Stimulated activated effector memory CD8-positive, alpha-beta T cell treated with anti-CD3 and anti-CD28 coated beads, Interleukin-12 subunit alpha, Interleukin-12 subunit beta, amount 100 ng/mL, for 72 hours (primary cell): Measurements from ENCODE around the gene C11orf98.
A peak's percentile ranks its signal among the peaks of the same experiment; 100 is the strongest.
"Not testable (repeated sequence)": the region's sequence is repeated elsewhere in the genome, so short reads cannot be mapped to it uniquely, and the experiment has no call there.

Source experiments
- ATAC-seq: fragments of 150-1000 bp; cut with Tn5 transposase; 2 replicates; pipeline ENCODE4 v1.10.0; 2021
- DNase-seq, 2 donors: peaks; one replicate each; pipeline ENCODE4 v3.0.0; 2021 to 2022; ENCODE audit warnings: low spot score in 2 of 2
- H3K27ac Mint-ChIP-seq: one replicate; pipeline ENCODE4 v1.8.0; 2022; ENCODE audit warnings: mild to moderate bottlenecking, mixed read lengths
- H3K36me3 Mint-ChIP-seq: one replicate; pipeline ENCODE4 v1.8.0; 2022; ENCODE audit warnings: mild to moderate bottlenecking, mixed read lengths
- H3K4me1 Mint-ChIP-seq: one replicate; pipeline ENCODE4 v1.8.0; 2022; ENCODE audit warnings: mixed read lengths
- H3K4me3 Mint-ChIP-seq: one replicate; pipeline ENCODE4 v1.8.0; 2022; ENCODE audit warnings: mild to moderate bottlenecking, mixed read lengths
- H3K9me3 Mint-ChIP-seq: one replicate; pipeline ENCODE4 v1.8.0; 2022; ENCODE audit warnings: mixed read lengths

The C11orf98 gene

DNA sequence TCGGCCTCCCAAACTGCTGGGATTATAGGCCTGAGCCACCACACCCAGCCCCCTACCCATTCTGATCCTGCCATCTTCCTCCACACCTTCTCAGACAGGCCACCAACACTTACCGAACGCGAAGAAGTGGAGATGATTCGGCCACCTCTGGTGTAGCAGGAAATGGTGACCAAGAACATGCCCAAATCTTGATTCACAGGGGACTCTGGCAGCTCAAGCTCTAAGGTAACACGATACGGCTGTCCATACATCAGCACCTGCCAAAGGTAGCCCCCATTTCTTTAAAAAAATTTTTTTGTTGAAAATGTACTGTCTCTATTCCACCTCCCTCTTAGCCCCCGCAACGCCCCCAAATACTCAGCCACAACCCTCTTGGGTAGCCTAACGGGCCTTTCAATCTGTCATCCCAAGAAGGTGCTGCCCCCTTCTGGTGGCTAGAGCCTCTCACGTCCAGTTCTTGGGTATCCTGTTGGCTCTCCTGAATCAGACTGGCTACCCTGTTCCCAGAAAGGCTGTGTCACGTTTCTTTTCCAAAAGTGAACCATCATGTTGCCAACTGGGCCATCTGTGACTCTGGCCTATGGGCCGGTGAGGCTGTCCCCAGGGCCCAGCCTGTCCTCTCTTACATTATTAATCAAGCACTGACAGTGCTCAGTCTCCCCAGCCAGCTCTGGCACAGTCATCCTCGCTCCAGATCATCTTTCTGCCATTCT is 29.6 kb upstream of the C11orf98 start:
- peaks cover 58% of the 10 kb centered on the region for H3K36me3 Mint-ChIP-seq
- no peak overlapping the region for H3K4me3 Mint-ChIP-seq
- H3K27ac Mint-ChIP-seq: peak overlapping the region; percentile 41
- H3K9me3 Mint-ChIP-seq: no peaks in the 10 kb centered on the region
- peak; percentile 85 for ATAC-seq
- peaks cover 9% of the 10 kb centered on the region for H3K4me1 Mint-ChIP-seq
- DNase-seq: peak; percentile 64 to 86

GRCh38 chr11:62693624-62694023 is 28.6 kb upstream of the C11orf98 start:
- not testable (repeated sequence) for H3K27ac Mint-ChIP-seq, ATAC-seq, H3K4me3 Mint-ChIP-seq, H3K9me3 Mint-ChIP-seq, DNase-seq, H3K4me1 Mint-ChIP-seq
- H3K36me3 Mint-ChIP-seq: peaks cover 57% of the 10 kb centered on the region

GRCh38 chr11:62689421-62690183 is 24.6 kb upstream of the C11orf98 start, which contains the start of gene LRRN4CL:
Gene LRRN4CL (minus strand): TSS chr11:62689530. CDS start chr11:62688508, 1,022 bp downstream.
- Mint-ChIP-seq H3K27ac (no peak within 1 kb of the TSS), H3K9me3 (no peaks in the 10 kb centered on the region), H3K4me3 (no peak within 1 kb of the TSS)

GRCh38 chr11:62688491-62688890 is 23.5 kb upstream of the C11orf98 start:
- DNase-seq (no peak), ATAC-seq (no peak)
- Mint-ChIP-seq H3K4me1 (no peaks in the 10 kb centered on the region), H3K36me3 (peaks cover 26% of the 10 kb centered on the region), H3K4me3 (no peak overlapping the region), H3K27ac (no peak overlapping the region), H3K9me3 (no peaks in the 10 kb centered on the region)

More at GRCh38 chr11:62689421-62690183, 24.6 kb upstream of the C11orf98 start, which contains the start of gene LRRN4CL:
- Mint-ChIP-seq H3K4me1 (peaks cover 3% of the 10 kb centered on the region), H3K36me3 (peaks cover 34% of the 10 kb centered on the region)
- DNase-seq (no peak), ATAC-seq (no peak)

GRCh38 chr11:62687508-62688396 is 22.7 kb upstream of the C11orf98 start:
- H3K4me3 Mint-ChIP-seq: no peak overlapping the region
- no peak overlapping the region for H3K27ac Mint-ChIP-seq
- no peaks in the 10 kb centered on the region for H3K9me3 Mint-ChIP-seq
- peaks cover 23% of the 10 kb centered on the region for H3K36me3 Mint-ChIP-seq
- ATAC-seq (peak; percentile 16), DNase-seq (no peak)
- H3K4me1 Mint-ChIP-seq: no peaks in the 10 kb centered on the region

GRCh38 chr11:62682518-62682917 is 17.5 kb upstream of the C11orf98 start:
- no peaks in the 10 kb centered on the region for H3K9me3 Mint-ChIP-seq
- H3K4me1 Mint-ChIP-seq: peaks cover 21% of the 10 kb centered on the region
- ATAC-seq (no peak), DNase-seq (no peak)
- H3K27ac Mint-ChIP-seq: no peak overlapping the region
- H3K36me3 Mint-ChIP-seq: peaks cover 18% of the 10 kb centered on the region
- H3K4me3 Mint-ChIP-seq: no peak overlapping the region

GRCh38 chr11:62680825-62681240 is 15.8 kb upstream of the C11orf98 start:
- H3K4me1 Mint-ChIP-seq: peaks cover 36% of the 10 kb centered on the region
- ATAC-seq (peak; percentile 81), DNase-seq (peak in 1 of 2 donors; percentile 65)
- no peaks in the 10 kb centered on the region for H3K9me3 Mint-ChIP-seq
- no peak overlapping the region for H3K27ac Mint-ChIP-seq
- H3K4me3 Mint-ChIP-seq: peak overlapping the region; percentile 91
- H3K36me3 Mint-ChIP-seq: peaks cover 35% of the 10 kb centered on the region

DNA sequence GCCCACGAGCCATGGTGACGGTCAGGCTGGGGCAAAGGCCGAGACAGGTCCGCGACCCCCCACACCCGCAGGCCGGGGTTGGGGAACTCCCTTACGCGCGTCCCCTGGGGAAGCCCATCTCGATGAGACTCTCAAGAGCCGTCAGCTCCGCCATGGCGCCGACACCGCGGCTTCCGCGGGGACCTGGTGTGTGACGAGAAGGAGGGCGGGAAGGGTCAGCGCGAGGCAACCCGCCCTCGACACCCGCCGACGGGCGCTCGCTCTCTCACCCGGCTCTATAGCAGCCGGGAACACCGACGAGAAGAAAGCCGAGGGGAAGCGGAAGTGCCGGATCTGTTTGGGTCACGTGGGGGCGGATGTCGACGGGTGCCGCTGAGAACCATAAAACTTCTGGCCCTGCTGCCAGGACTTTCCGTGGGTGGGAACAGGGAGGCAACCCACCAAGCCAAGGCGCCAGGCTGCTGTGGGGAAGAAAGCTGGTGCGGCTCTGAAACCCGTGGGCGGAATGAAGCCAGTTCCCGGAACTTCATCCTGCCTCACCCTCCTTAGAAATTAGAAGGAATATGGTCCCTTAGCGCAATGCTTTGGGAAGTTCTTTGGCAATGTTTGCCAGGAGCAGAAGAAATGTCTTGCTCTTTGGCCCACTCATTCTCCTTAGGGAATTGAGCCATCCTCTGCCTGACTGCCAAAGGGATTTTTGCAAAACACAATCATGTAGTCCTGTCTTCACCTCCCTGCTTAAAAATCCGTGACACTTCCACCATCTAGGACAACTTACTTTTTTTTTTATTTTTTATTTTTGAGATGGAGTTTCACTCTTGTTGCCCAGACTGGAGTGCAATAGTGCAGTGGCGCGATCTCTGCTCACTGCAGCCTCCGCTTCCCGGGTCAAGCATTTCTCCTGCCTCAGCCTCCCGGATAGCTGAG is 14.0 kb upstream of the C11orf98 start, which contains the start of gene UBXN1:
Gene UBXN1, minus strand, starts transcription at position 304 of the 927 bp plus-strand sequence. Its CDS starts 150 bp downstream, at position 154.
- H3K4me3 Mint-ChIP-seq: peak within 1 kb of the TSS; percentile 91
- peak within 1 kb of the TSS; percentile 97 for H3K27ac Mint-ChIP-seq
- peaks cover 42% of the 10 kb centered on the region for H3K4me1 Mint-ChIP-seq
- DNase-seq (peak; percentile 60 to 90), ATAC-seq (peak; percentile 91)
- H3K9me3 Mint-ChIP-seq: no peaks in the 10 kb centered on the region
- peaks cover 52% of the 10 kb centered on the region for H3K36me3 Mint-ChIP-seq

DNA sequence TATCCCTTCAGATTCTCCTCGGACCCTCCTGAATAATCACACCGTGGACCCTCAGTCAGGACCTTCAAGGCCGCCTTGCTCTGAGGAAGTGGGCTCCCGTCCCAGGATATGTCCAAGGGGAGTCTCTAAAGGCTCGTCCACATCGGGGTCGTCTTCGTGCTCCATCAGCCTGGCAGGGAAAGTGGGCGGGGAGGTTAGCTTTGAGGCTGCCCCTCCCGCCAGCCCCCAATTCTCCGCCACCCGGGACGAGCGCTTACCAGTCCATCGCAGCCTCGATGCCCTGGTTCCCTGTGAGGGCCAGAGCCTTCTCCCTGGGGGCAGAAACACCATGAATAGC is 13.4 kb upstream of the C11orf98 start:
- Mint-ChIP-seq H3K27ac (peak overlapping the region; percentile 97), H3K4me1 (peaks cover 42% of the 10 kb centered on the region), H3K36me3 (peaks cover 58% of the 10 kb centered on the region), H3K4me3 (peak overlapping the region; percentile 91), H3K9me3 (no peaks in the 10 kb centered on the region)
- DNase-seq (peak in 1 of 2 donors; percentile 56), ATAC-seq (no peak)

GRCh38 chr11:62677714-62678113 is 12.7 kb upstream of the C11orf98 start:
- H3K9me3 Mint-ChIP-seq: no peaks in the 10 kb centered on the region
- no peak for DNase-seq
- H3K27ac Mint-ChIP-seq: peak overlapping the region; percentile 97
- peaks cover 42% of the 10 kb centered on the region for H3K4me1 Mint-ChIP-seq
- H3K4me3 Mint-ChIP-seq: peak overlapping the region; percentile 91
- no peak for ATAC-seq
- peaks cover 64% of the 10 kb centered on the region for H3K36me3 Mint-ChIP-seq

GRCh38 chr11:62677156-62677555 is 12.1 kb upstream of the C11orf98 start:
- H3K4me1 Mint-ChIP-seq: peaks cover 42% of the 10 kb centered on the region
- H3K36me3 Mint-ChIP-seq: peaks cover 70% of the 10 kb centered on the region
- no peak for ATAC-seq

GRCh38 chr11:62676698-62677097 is 11.7 kb upstream of the C11orf98 start:
- Mint-ChIP-seq H3K4me3 (peak overlapping the region; percentile 91), H3K27ac (peak overlapping the region; percentile 97), H3K36me3 (peaks cover 74% of the 10 kb centered on the region), H3K4me1 (peaks cover 42% of the 10 kb centered on the region), H3K9me3 (no peaks in the 10 kb centered on the region)
- no peak for DNase-seq
- ATAC-seq: no peak

More at GRCh38 chr11:62677156-62677555, 12.1 kb upstream of the C11orf98 start:
- Mint-ChIP-seq H3K4me3 (peak overlapping the region; percentile 91), H3K9me3 (no peaks in the 10 kb centered on the region), H3K27ac (peak overlapping the region; percentile 97)
- DNase-seq: no peak

DNA sequence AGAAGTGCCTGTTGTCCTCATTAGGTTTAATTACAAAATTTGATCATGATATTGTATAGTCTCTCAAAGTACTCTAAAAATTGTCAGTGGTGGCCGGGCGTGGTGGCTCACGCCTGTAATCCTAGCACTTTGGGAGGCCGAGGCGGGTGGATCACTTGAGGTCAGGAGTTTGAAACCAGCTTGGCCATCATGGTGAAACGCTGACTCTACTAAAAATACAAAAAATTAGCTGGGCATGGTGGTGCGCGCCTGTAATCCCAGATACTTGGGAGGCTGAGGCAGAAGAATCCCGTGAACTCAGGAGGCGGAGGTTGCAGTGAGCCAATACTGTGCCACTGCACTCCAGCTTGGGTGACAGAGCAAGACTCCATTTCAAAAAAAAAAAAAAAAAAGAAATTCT is 10.4 kb upstream of the C11orf98 start:
- H3K4me3 Mint-ChIP-seq, H3K9me3 Mint-ChIP-seq, DNase-seq, ATAC-seq, H3K27ac Mint-ChIP-seq: not testable (repeated sequence)
- Mint-ChIP-seq H3K4me1 (peaks cover 48% of the 10 kb centered on the region), H3K36me3 (peaks cover 82% of the 10 kb centered on the region)

DNA sequence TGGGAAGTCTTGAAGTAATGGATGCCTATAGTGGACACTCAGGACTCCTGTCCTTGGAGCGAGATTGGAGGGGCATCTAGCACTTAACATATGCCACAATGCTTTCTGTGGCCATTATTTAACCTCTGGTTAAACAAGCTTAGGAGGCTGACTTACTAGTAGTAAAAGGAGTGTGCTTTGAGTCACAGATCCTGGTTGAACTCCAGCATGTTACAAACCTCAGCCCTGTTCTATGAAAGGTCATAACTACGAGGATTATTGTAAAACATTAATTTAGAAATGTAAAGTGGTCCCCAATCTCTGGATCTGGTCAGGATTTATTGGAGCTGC is 8.2 kb upstream of the C11orf98 start:
- H3K4me1 Mint-ChIP-seq: peaks cover 49% of the 10 kb centered on the region
- H3K4me3 Mint-ChIP-seq: peak overlapping the region; percentile 99
- H3K36me3 Mint-ChIP-seq: peaks cover 96% of the 10 kb centered on the region

More for the DNA sequence above, 8.2 kb upstream of the C11orf98 start:
- ATAC-seq (no peak), DNase-seq (no peak)
- peak overlapping the region; percentile 97 for H3K27ac Mint-ChIP-seq
- H3K9me3 Mint-ChIP-seq: no peaks in the 10 kb centered on the region
